GM23248 (cell line): ENCODE results near the gene NPAS2.

Experiments
- EZH2 ChIP-seq: fragments of 200-600 bp; sonication (generic); IDR thresholded peaks from 2 replicates; pipeline ENCODE4 v1.6.1; 2018; ENCODE audit warnings: antibody characterized with exemption, mild to moderate bottlenecking; ENCODE audit not compliant: insufficient read depth, poor library complexity, severe bottlenecking
- EZH2phosphoT487 ChIP-seq: fragments of 200-600 bp; sonication (generic); IDR thresholded peaks from 2 replicates; pipeline ENCODE4 v1.6.1; 2018; ENCODE audit warnings: antibody characterized with exemption, moderate library complexity, mild to moderate bottlenecking, low read depth; ENCODE audit not compliant: insufficient read depth

DNA sequence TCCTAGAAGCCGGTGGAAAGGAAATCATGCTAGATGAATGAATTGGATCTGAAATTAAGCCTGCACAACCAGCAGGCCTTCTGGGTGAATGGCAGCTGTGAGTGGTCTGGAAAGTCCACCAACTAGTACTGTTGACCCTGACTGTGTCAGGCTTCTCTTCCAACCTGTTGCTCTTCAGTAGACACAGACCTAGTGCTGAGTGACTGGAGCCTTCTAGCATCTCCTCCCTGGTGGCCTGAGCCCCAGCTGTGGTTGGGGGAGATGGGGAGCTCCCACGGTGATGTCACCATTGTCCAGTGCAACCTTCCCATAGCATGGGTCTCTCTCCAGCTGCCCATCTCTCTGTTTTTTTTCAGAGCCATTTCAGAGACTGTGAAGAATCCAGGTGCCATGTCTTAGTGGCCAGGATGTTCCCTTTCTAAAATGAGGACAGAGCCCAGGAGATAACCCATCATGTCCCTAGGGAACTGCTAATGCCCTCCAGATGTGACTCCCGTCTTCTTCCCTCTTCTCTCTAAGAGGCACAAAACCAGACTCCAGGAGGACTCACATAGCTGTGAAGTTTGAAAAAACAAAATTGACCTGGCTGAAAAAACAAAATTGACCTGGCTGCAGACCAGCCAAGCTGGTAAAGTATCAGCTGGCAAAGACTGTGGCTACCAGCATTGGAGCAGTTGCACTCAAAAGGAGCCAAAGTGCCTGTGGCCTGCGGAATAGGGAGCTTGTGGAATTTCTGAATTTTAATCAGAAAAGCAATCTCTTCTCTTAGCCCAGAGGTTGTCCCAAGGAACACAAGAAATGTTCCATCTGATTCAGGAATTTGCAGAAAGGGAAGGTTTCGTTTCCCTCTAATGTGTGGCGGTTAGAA lies 114.8 kb downstream of the NPAS2 start:
- TF ChIP-seq EZH2 (no peak), EZH2phosphoT487 (no peak)
